NCI-H345 (cell line): ENCODE results near the gene ZNF30.
"Not testable (repeated sequence)": the region's sequence is repeated elsewhere in the genome, so short reads cannot be mapped to it uniquely, and the experiment has no call there.

Experiments
- DNase-seq: peaks from one replicate; lab custom pipeline; 2025; lab: John Stamatoyannopoulos, UW

The ZNF30 gene

GRCh38 chr19:34926685-34927375, at the start of gene ZNF30:
TSS of gene ZNF30 (plus strand) at chr19:34926903. CDS start at chr19:34929948, 3,045 bp downstream.
- DNase-seq: peak; percentile 98

GRCh38 chr19:34879563-34879962, 47.1 kb upstream of the ZNF30 start:
- no peak for DNase-seq

GRCh38 chr19:34880034-34880433, 46.7 kb upstream of the ZNF30 start:
- no peak for DNase-seq

GRCh38 chr19:34881982-34882381, 44.7 kb upstream of the ZNF30 start:
- DNase-seq: no peak

GRCh38 chr19:34888091-34888490, 38.6 kb upstream of the ZNF30 start:
- DNase-seq: no peak

- no peak for DNase-seq
These were observed 26.5 kb upstream of the ZNF30 start for GRCh38 chr19:34900245-34900644.

GRCh38 chr19:34904664-34905527, 21.8 kb upstream of the ZNF30 start:
- DNase-seq: no peak

- DNase-seq: no peak
These were observed 15.9 kb upstream of the ZNF30 start for GRCh38 chr19:34910770-34911169.

GRCh38 chr19:34917144-34917543, 9.6 kb upstream of the ZNF30 start:
- not testable (repeated sequence) for DNase-seq

- no peak for DNase-seq
These were observed 8.5 kb upstream of the ZNF30 start for GRCh38 chr19:34918190-34918589.

- DNase-seq: peak; percentile 75
These were observed 6.5 kb upstream of the ZNF30 start for GRCh38 chr19:34920090-34920786.

- DNase-seq: no peak
These were observed 1.3 kb upstream of the ZNF30 start for GRCh38 chr19:34925278-34925855.

- DNase-seq: no peak
These were observed 380 bp upstream of the ZNF30 start for GRCh38 chr19:34926361-34926684.

GRCh38 chr19:34932494-34932893, 5.8 kb downstream of the ZNF30 start:
- no peak for DNase-seq

GRCh38 chr19:34936184-34936583, 9.5 kb downstream of the ZNF30 start:
- DNase-seq: no peak

GRCh38 chr19:34938886-34939285, 12.2 kb downstream of the ZNF30 start:
- DNase-seq: no peak

- DNase-seq: no peak
These were observed 17.3 kb downstream of the ZNF30 start for GRCh38 chr19:34943861-34944573.

GRCh38 chr19:34953092-34953491, 26.4 kb downstream of the ZNF30 start:
- DNase-seq: no peak

- DNase-seq: no peak
These were observed 31.4 kb downstream of the ZNF30 start for GRCh38 chr19:34957830-34958751.

GRCh38 chr19:34959021-34959420, 32.3 kb downstream of the ZNF30 start:
- DNase-seq: no peak
